Loucy (cell line): ENCODE data around the gene GNS.

Source experiments
- H2AFZ ChIP-seq: fragments of 200-600 bp; sonication (generic); 2 replicates; pipeline ENCODE4 v1.6.0; 2016; ENCODE audit warnings: antibody characterized with exemption, mild to moderate bottlenecking, low read length, moderate library complexity
- H3F3A ChIP-seq: fragments of 200-600 bp; 2 replicates; pipeline ENCODE4 v1.6.0; 2016; ENCODE audit warnings: antibody characterized with exemption, low read depth, mild to moderate bottlenecking
- H3K27me3 ChIP-seq: fragments of 200-600 bp; sonication (generic); 2 replicates; pipeline ENCODE4 v1.6.1; 2014; ENCODE audit warnings: low read length, mild to moderate bottlenecking; ENCODE audit not compliant: insufficient read depth, poor library complexity, severe bottlenecking
- H3K36me3 ChIP-seq: fragments of 200-600 bp; sonication (generic); 2 replicates; pipeline ENCODE4 v1.6.1; 2016; ENCODE audit warnings: low read length; ENCODE audit not compliant: insufficient read depth
- H3K4me1 ChIP-seq: fragments of 200-600 bp; sonication (generic); 2 replicates; pipeline ENCODE4 v1.5.1; 2014; ENCODE audit warnings: low read length, mild to moderate bottlenecking; ENCODE audit not compliant: insufficient read depth, poor library complexity, severe bottlenecking
- H3K4me2 ChIP-seq: fragments of 200-600 bp; sonication (generic); 2 replicates; pipeline ENCODE4 v1.6.0; 2014; ENCODE audit warnings: antibody characterized with exemption, low read length, low read depth, mild to moderate bottlenecking; ENCODE audit not compliant: poor library complexity, severe bottlenecking
- H3K4me3 ChIP-seq: fragments of 200-600 bp; sonication (generic); 2 replicates; pipeline ENCODE4 v1.5.1; 2014; ENCODE audit warnings: low read length, mild to moderate bottlenecking, mixed read lengths; ENCODE audit not compliant: poor library complexity, severe bottlenecking
- H3K79me2 ChIP-seq: fragments of 200-600 bp; sonication (generic); 2 replicates; pipeline ENCODE4 v1.6.1; 2014; ENCODE audit warnings: low read length; ENCODE audit not compliant: insufficient read depth
- H3K9ac ChIP-seq: fragments of 200-600 bp; sonication (generic); 2 replicates; pipeline ENCODE4 v1.6.0; 2014; ENCODE audit warnings: mild to moderate bottlenecking, low read depth, low read length, moderate library complexity; ENCODE audit not compliant: poor library complexity, severe bottlenecking
- H3K9me2 ChIP-seq: fragments of 200-600 bp; sonication (generic); replicated peaks from 2 replicates; pipeline ENCODE4 v1.6.1; 2016; ENCODE audit warnings: low read depth, low read length, mixed read lengths
- H3K9me3 ChIP-seq: fragments of 200-600 bp; sonication (generic); 2 replicates; pipeline ENCODE4 v1.6.1; 2014; ENCODE audit warnings: mild to moderate bottlenecking, antibody characterized with exemption, low read length, low read depth; ENCODE audit not compliant: insufficient read depth
- H4K20me1 ChIP-seq: fragments of 200-600 bp; sonication (generic); 2 replicates; pipeline ENCODE4 v1.6.0; 2014; ENCODE audit warnings: antibody characterized with exemption, low read length, mild to moderate bottlenecking; ENCODE audit not compliant: insufficient read depth, poor library complexity, severe bottlenecking
- CTCF ChIP-seq: fragments of 200-600 bp; sonication (generic); conservative IDR thresholded peaks from 2 replicates; pipeline ENCODE4 v1.5.1; 2014; ENCODE audit warnings: mild to moderate bottlenecking, antibody characterized with exemption, low read length
- EZH2phosphoT487 ChIP-seq: fragments of 200-600 bp; IDR thresholded peaks from 2 replicates; pipeline ENCODE4 v1.6.1; 2018; ENCODE audit warnings: antibody characterized with exemption, mild to moderate bottlenecking, moderate library complexity, borderline replicate concordance

GNS gene

GRCh38 chr12:64759035-64759894 lies at the start of gene GNS:
TSS of gene GNS (minus strand) at chr12:64759406. CDS start at chr12:64759276, 130 bp downstream.
- Histone ChIP-seq H3K4me3 (peak within 1 kb of the TSS; percentile 95), H3K4me2 (peak within 1 kb of the TSS; percentile 100), H3K79me2 (peaks cover 50% of the 10 kb centered on the region), H3K36me3 (no peaks in the 10 kb centered on the region), H4K20me1 (no peaks in the 10 kb centered on the region), H2AFZ (peak within 1 kb of the TSS; percentile 89), H3K9ac (peak within 1 kb of the TSS; percentile 75), H3F3A (0 out of 2 replicates have a peak, but pooled peaks cover 3% of the 10 kb centered on the region), H3K27me3 (no peaks in the 10 kb centered on the region), H3K4me1 (peaks cover 38% of the 10 kb centered on the region), H3K9me2 (no peaks in the 10 kb centered on the region), H3K9me3 (no peaks in the 10 kb centered on the region)
- TF ChIP-seq EZH2phosphoT487 (no peak), CTCF (no peak)

DNA sequence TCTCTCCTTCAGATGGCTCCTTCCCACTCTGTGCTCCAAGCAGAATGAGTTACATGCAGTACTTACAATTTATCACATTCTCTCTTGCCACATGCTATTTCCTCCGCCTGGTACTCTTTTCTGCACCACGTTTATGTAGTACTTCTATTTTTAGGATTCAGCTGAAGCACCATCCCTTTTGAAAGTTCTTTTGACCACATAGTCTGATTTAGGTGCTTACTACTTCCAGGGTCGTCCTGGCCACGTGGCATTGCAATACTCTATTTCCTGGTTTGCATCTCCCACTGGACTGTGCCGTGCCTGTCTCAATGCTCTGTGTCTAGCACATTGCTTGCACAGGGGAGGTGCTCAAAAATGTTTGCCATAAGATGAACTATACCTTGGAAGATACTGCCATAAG lies 48.9 kb upstream of the GNS start:
- H4K20me1 ChIP-seq, result no peaks in the 10 kb centered on the region
- H3K27me3 ChIP-seq, result no peaks in the 10 kb centered on the region
- H3F3A ChIP-seq, result no peaks in the 10 kb centered on the region
- no peak overlapping the region for H3K4me2 ChIP-seq
- no peak overlapping the region for H2AFZ ChIP-seq
- H3K36me3 ChIP-seq, result no peaks in the 10 kb centered on the region
- H3K4me3 ChIP-seq, result no peak overlapping the region
- no peak overlapping the region for H3K9ac ChIP-seq
- H3K4me1 ChIP-seq, result no peaks in the 10 kb centered on the region
- TF ChIP-seq EZH2phosphoT487 (no peak), CTCF (no peak)
- no peaks in the 10 kb centered on the region for H3K9me2 ChIP-seq
- no peaks in the 10 kb centered on the region for H3K9me3 ChIP-seq
- no peaks in the 10 kb centered on the region for H3K79me2 ChIP-seq

DNA sequence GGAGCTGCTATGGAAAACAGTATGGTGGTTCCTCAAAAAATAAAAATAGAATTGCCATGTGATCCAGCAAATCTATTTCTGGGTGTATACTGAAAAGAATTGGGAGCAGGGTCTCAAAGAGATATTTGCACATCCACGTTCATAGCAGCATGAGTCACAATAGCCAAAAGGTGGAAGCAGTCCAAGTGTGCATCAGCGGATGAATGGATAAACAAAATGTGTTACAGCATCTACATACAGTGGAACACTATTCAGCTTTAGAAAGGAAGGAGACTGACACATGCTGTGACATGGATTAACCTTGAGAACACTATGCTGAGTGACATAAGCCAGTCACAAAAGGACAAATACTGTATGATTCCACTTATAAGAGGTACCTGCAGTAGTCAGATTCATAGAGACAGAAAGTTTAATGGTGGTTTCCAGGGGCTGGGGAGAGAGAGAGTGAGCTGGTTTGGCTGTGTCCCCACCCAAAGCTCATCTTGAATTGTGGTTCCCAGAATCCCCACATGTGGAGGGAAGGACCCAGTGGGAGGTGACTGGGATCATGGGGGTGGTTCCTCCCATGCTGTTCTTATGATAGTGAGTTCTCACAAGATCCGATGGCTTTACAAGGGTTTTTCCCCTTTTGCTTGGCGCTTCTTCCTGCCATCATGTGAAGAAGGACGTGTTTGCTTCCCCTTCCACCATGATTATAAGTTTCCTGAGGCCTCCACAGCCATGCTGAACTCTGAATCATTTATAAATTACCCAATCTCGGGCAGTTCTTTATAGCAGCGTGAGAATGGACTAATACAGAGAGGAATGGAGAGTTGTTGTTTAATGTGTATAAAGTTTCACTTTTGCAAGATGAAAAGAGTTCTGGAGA lies 47.6 kb upstream of the GNS start:
- no peaks in the 10 kb centered on the region for H4K20me1 ChIP-seq
- no peak overlapping the region for H2AFZ ChIP-seq
- H3K4me2 ChIP-seq, result no peak overlapping the region
- TF ChIP-seq EZH2phosphoT487 (no peak), CTCF (no peak)
- no peak overlapping the region for H3K4me3 ChIP-seq
- no peaks in the 10 kb centered on the region for H3K27me3 ChIP-seq
- no peaks in the 10 kb centered on the region for H3K4me1 ChIP-seq
- H3K79me2 ChIP-seq, result no peaks in the 10 kb centered on the region
- H3K9me2 ChIP-seq, result no peaks in the 10 kb centered on the region
- no peak overlapping the region for H3K9ac ChIP-seq
- H3F3A ChIP-seq, result no peaks in the 10 kb centered on the region
- H3K9me3 ChIP-seq, result no peaks in the 10 kb centered on the region
- no peaks in the 10 kb centered on the region for H3K36me3 ChIP-seq
